Activated CD8-positive, alpha-beta memory T cell treated with anti-CD3 and anti-CD28 coated beads for 4 hours (primary cell): ENCODE measurements around the gene BTBD9.

Experiments
- DNase-seq, 2 donors: peaks; one replicate each; pipeline ENCODE4 v3.0.0-alpha.2; 2020; ENCODE audit warnings: low read depth in 2 of 2

The BTBD9 gene

GRCh38 chr6:38176797-38177751 is 462.7 kb downstream of the BTBD9 start:
- DNase-seq, result no peak

GRCh38 chr6:38175786-38176185 is 463.9 kb downstream of the BTBD9 start:
- DNase-seq, result no peak

GRCh38 chr6:38174806-38175495 is 464.8 kb downstream of the BTBD9 start:
- DNase-seq, result no peak

- DNase-seq, result no peak
Measured at GRCh38 chr6:38174315-38174714, 465.4 kb downstream of the BTBD9 start.

- no peak for DNase-seq
Measured at GRCh38 chr6:38173909-38174308, 465.8 kb downstream of the BTBD9 start.

- no peak for DNase-seq
Measured at GRCh38 chr6:38172739-38173410, 466.9 kb downstream of the BTBD9 start.

GRCh38 chr6:38171997-38172738 is 467.6 kb downstream of the BTBD9 start:
- no peak for DNase-seq

GRCh38 chr6:38170666-38171355 is 468.9 kb downstream of the BTBD9 start:
- DNase-seq, result no peak

- DNase-seq, result no peak
Measured at GRCh38 chr6:38169977-38170526, 469.7 kb downstream of the BTBD9 start.

GRCh38 chr6:38169221-38169976 is 470.3 kb downstream of the BTBD9 start:
- no peak for DNase-seq

- no peak for DNase-seq
Measured at GRCh38 chr6:38168699-38169098, 471.0 kb downstream of the BTBD9 start.

GRCh38 chr6:38168126-38168525 is 471.6 kb downstream of the BTBD9 start:
- no peak for DNase-seq

GRCh38 chr6:38167598-38167997 is 472.1 kb downstream of the BTBD9 start:
- no peak for DNase-seq

- no peak for DNase-seq
Measured at GRCh38 chr6:38166411-38167240, 473.1 kb downstream of the BTBD9 start.

GRCh38 chr6:38164671-38165108 is 475.0 kb downstream of the BTBD9 start:
- no peak for DNase-seq

GRCh38 chr6:38164131-38164481 is 475.6 kb downstream of the BTBD9 start:
- no peak for DNase-seq

GRCh38 chr6:38163186-38164130 is 476.3 kb downstream of the BTBD9 start:
- DNase-seq, result no peak
